HG03457 (cell line): Measurements from ENCODE around the gene PARP16.
"Not testable (repeated sequence)": the region's sequence is repeated elsewhere in the genome, so short reads cannot be mapped to it uniquely, and the experiment has no call there.

Source experiments
- ATAC-seq: cut with Tn5 transposase; IDR thresholded peaks from one replicate; pipeline ENCODE4 v1.9.1; 2021; ENCODE audit warnings: moderate number of reproducible peaks; ENCODE audit not compliant: unreplicated experiment

Gene PARP16

DNA sequence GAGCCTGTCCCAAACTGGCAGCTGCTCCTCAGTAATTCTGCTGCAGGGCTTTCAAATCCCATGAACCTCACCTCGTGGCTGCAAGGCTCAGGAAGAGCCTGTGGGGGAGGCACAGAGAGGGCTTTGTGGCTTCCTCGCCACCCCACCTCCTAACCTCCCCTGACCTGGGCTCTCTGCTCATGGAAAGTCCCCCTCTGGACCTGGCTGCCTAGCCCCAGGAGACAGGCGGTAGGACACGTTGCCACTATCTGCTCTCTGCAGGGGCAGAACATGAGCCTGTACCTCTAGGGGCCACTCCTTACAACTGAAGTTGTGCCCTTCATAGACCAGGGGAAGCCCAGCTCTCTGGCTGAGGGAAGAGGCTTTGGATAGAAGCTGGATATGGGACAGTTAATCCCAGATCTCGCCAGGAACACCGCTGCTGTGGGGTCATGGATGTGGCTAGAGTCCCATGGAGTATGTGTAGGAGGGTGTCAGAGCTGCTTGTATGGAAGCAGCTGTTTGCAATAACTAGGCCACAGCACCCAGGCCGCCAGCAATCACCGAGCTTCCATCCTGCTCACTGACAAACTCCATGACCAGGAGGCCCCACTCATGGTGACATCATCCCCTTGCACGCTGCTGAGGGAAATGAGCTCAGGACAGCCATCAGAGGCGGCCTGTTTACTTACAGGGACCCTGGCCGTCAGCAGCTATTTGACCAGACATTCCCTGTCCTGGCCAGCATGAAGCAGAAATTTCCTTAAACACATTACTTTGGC, 41.4 kb downstream of the PARP16 start:
- no peak for ATAC-seq

DNA sequence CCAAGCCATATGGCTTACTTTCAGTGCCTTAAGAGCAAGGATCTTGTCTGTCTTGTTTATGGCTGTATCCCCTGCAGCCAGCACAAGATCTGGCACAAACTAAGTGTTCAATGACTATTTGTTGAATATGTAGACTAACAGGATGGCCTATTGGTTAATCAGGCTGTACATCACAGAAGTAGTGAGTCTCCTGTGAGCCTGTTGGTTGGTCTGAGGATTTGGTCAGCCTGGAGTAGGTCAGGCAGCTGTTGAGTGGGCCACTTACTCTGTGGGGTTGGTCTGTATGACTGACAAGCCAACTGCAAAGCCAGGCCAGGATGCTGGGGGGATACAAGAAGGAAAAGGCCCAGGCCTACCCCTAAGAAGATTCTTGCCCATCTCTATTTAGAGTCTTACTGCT, 42.0 kb downstream of the PARP16 start:
- ATAC-seq, result no peak

DNA sequence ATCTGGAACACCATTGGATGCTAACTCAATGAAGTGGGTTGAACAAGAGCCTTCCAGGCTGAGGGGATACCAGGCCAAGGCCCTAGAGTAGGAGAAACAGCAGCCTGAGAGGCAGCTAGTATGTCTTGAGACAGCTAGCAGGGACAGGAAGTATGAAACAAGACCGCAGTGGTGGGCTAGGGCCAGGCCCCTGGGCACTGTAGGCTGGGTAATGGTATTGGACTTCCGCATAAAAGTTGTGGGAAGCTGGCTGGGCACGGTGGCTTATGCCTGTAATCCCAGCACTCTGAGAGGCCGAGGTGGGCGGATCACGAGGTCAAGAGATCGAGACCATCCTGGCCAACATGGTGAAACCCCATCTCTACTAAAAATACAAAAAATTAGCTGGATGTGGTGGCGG, 50.2 kb downstream of the PARP16 start:
- ATAC-seq, result not testable (repeated sequence)

- no peak for ATAC-seq
Measured at GRCh38 chr15:65233696-65234095, 53.0 kb downstream of the PARP16 start.

DNA sequence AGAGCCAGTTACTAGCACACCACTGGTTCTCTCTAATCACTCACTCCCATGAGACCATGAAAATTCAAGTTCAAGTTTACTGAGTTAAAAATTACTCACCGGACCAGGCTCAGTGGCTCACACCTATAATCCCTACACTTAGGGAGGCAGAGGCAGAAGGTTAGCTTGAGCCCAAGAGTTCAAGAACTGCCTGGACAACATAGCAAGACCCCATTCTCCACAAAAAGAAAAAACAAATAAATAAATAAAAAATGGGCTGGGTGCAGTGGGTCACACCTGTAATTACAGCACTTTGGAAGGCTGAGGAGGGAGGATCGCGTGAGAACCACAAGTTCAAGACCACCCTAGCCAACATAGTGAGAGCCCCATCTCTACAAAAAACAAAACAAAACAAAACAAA, 54.2 kb downstream of the PARP16 start:
- no peak for ATAC-seq

- no peak for ATAC-seq
Measured at GRCh38 chr15:65231306-65231705, 55.4 kb downstream of the PARP16 start.

DNA sequence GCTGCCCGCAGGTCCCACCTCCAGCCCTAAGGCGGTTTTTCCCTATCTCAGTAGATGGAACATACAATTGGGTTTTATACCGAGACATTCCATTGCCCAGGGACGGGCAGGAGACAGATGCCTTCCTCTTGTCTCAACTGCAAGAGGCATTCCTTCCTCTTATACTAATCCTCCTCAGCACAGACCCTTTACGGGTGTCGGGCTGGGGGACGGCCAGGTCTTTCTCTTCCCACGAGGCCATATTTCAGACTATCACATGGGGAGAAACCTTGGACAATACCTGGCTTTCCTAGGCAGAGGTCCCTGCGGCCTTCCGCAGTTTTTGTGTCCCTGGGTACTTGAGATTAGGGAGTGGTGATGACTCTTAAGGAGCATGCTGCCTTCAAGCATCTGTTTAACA, 59.8 kb downstream of the PARP16 start:
- not testable (repeated sequence) for ATAC-seq

DNA sequence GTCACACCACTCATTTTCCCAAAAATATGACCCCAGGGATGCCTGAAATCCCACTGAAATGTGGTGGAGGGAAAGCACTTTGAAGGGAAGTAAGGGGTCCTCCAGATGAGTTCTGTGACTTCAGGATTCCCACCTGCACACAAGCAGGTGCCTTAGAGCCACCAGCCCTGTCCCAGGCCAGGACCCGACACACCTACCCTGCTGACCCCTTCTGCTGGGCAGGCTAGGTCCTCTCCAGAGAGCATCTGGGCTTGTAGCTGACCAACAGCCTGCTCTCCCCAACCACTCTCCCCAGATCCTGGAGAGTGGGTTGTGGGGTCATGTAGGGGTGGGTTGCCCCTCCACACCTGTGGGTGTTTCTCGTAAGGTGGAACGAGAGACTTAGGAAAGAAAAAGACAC, 60.5 kb downstream of the PARP16 start:
- no peak for ATAC-seq

- no peak for ATAC-seq
Measured at GRCh38 chr15:65223996-65224395, 62.7 kb downstream of the PARP16 start.

DNA sequence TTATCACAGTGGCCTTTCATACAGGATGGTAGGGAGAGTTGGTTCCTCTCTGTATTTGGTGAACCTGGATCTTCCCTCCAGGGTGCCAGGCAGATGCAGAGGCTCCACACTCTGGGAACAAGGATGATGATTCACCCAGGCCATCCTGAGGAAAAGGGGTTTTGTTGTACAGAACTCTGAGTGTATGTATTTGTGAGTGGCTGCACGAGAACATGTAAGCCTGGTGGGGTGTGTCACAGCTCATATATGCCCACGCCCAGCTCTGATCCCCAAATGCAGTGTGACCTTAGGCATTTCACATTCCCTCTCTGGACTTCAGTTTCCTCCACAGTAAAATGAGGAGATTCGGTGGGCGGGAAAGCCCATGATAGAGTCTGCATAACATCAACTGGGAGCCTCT, 63.8 kb downstream of the PARP16 start:
- no peak for ATAC-seq

DNA sequence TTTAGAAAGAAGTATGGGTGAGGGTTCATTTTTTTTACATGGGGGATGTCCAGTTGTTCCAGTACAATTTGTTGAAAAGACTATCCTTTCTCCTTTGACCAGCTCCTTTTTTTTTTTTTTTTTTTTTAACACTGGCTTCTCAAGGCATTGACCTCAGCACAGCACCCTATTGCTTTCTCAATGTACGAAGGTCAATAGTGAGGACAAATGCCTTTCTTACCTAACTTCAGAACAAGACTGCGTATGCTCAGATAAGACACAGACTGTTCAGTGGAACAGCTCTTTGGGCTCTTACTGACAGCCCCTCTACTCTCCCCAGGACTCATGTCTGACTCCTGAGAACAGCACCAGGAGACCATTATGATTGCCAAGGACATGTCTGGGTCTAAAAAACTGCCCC, 65.0 kb downstream of the PARP16 start:
- no peak for ATAC-seq

GRCh38 chr15:65219137-65219536, 67.5 kb downstream of the PARP16 start:
- no peak for ATAC-seq

GRCh38 chr15:65217526-65218482, 68.9 kb downstream of the PARP16 start:
- no peak for ATAC-seq

DNA sequence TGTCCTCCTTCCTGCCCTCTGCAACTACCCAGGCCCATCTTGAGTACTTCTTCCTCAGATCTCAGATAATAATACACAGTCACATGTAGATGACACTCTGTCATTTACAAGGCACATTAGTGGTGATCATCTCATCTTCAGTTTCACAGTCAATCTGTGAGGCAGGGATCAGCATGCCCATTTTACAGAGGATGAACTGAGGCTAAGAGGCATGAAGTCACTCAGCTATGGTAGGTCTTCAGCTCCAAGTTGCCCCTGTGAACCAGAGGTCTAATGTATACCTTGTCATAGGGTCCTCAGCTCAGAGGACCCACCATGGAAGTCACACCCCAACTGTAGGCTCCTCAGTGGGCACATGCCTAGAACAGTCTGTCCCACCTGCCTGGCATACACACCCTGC, 71.2 kb downstream of the PARP16 start:
- ATAC-seq, result no peak

DNA sequence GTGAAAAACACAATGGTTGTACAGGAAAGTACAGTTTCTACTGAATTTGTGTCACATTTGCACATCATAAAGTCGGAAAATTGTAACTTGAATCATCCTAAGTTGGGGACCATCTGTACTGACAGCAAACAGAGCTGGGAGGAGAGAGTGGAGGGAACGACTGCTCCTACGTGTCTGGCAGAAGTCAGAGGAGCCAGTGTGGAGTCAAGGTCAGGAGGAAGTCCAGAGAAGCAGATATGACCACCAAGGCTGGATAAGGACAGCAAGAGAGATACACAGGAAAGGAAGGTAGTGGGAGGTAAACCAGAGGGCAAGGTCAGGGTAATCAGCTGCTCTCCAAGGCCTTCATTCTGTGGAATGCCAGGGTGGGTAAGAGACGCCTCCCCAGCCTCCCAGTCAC, 72.7 kb downstream of the PARP16 start:
- ATAC-seq, result no peak

GRCh38 chr15:65213241-65213640, 73.4 kb downstream of the PARP16 start:
- no peak for ATAC-seq

GRCh38 chr15:65212097-65212496, 74.6 kb downstream of the PARP16 start:
- ATAC-seq, result no peak

DNA sequence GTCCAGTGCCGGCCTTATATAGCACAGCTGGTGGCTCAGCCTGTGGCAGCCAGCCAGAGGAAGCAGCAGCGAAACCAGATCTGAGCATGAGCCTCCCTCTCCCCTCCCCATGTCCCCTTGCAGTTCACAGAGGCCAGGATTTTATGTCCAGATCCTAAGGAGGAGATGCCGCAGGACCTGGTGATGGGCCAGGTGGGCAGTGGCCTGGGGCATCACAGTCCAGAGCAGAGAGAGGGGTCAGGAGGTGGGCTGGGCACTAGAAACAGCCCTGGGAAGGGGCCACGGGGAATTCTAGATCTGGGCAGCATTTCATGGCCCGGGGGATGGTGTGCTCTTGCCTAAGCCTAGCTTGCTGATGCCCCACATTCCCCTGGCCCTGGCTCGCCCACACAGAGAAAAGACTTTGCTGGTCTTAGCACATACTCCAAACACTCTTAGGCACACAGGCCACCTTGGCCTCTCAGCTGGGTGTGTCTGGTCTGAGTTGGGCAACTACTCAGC, 75.2 kb downstream of the PARP16 start:
- no peak for ATAC-seq

DNA sequence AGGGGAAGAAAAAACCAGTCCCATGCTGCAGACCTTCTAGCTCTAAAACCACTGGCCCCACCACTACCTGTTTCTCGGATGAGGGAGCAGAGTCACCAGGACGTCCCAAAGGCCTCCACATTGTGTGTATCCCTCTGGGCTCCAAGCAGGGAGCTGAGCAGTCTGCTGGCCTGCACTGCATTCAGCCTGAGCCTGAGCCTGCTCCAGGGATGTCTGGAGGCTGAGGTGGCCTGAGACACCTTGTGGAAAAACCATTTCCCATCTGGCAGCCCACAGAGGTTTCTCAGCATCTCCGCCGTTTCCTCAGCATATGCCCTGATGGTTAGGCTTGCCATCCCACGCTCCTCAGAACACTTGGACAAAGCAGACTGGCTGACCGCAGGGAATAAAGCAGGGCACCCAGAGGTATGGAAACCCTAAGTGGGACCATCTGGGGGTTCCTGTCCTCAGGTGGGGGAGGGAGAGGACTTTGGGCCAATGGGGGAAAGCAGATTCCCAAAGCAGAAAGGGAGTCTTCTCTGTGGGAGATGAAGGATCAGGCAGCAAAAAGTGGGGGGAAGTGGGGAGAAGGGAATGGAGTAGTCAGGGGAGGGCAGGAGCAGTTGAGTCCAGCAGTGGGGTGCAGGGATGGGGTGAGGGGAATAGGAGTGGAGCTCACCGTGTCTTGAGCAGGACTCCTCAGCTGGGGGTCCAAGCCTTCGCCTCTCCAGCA, 75.8 kb downstream of the PARP16 start, which contains the start of gene CILP:
Gene CILP (minus strand): TSS at position 704 of the 712 bp plus-strand sequence. CDS start 1,718 bp downstream, outside the sequence.
- ATAC-seq, result no peak

GRCh38 chr15:65209701-65210643, 76.7 kb downstream of the PARP16 start:
- ATAC-seq, result no peak
